AG04449 (cell line): Measurements from ENCODE around the gene SLC12A3.
A peak's percentile ranks its signal among the peaks of the same experiment; 100 is the strongest.

Source experiments
- CTCF ChIA-PET: fragments of 350-600 bp; formaldehyde crosslinking; extraction: SDS; loops from one replicate; lab custom pipeline; 2021; ENCODE audit warnings: antibody characterized with exemption; lab: Yijun Ruan, JAX
- POLR2A ChIA-PET: fragments of 400-600, 350-600 bp; formaldehyde crosslinking; extraction: SDS; loops from one replicate; lab custom pipeline; 2020; ENCODE audit warnings: antibody characterized with exemption, inconsistent platforms; lab: Yijun Ruan, JAX
- DNase-seq: peaks from one replicate; pipeline ENCODE4 v3.0.0-alpha.2; 2010; ENCODE audit warnings: low read depth, low spot score
- H3K4me3 ChIP-seq: 2 replicates; pipeline ENCODE4 v1.5.1; 2011; ENCODE audit warnings: low read depth, mild to moderate bottlenecking, control low read depth, low read length
- TF ChIP-seq, protein P1 (sequence below): IDR thresholded peaks from one replicate; pipeline ENCODE4 v1.5.1; 2011; ENCODE audit warnings: mild to moderate bottlenecking, moderate library complexity, low read length, control low read depth, inconsistent platforms; ENCODE audit not compliant: insufficient read depth; ENCODE audit errors: missing control alignments

SLC12A3 gene

GRCh38 chr16:56848029-56848936 lies 16.7 kb upstream of the SLC12A3 start:
- ChIA-PET CTCF (interaction anchor here (1.0 to 25.7 kb wide), 6 partner anchors 11 to 52 kb away, joined by 3 to 570 read pairs (median 6); partner anchors contain the start of gene SLC12A3), POLR2A (interaction anchor here (0.9 to 1.3 kb wide), 2 partner anchors 18 to 223 kb away, joined by 3 to 4 read pairs; partner anchors contain the start of gene MT1E)
- no peak for DNase-seq
- TF ChIP-seq, protein P1, sequence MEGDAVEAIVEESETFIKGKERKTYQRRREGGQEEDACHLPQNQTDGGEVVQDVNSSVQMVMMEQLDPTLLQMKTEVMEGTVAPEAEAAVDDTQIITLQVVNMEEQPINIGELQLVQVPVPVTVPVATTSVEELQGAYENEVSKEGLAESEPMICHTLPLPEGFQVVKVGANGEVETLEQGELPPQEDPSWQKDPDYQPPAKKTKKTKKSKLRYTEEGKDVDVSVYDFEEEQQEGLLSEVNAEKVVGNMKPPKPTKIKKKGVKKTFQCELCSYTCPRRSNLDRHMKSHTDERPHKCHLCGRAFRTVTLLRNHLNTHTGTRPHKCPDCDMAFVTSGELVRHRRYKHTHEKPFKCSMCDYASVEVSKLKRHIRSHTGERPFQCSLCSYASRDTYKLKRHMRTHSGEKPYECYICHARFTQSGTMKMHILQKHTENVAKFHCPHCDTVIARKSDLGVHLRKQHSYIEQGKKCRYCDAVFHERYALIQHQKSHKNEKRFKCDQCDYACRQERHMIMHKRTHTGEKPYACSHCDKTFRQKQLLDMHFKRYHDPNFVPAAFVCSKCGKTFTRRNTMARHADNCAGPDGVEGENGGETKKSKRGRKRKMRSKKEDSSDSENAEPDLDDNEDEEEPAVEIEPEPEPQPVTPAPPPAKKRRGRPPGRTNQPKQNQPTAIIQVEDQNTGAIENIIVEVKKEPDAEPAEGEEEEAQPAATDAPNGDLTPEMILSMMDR: no peak
- no peak overlapping the region for H3K4me3 ChIP-seq

DNA sequence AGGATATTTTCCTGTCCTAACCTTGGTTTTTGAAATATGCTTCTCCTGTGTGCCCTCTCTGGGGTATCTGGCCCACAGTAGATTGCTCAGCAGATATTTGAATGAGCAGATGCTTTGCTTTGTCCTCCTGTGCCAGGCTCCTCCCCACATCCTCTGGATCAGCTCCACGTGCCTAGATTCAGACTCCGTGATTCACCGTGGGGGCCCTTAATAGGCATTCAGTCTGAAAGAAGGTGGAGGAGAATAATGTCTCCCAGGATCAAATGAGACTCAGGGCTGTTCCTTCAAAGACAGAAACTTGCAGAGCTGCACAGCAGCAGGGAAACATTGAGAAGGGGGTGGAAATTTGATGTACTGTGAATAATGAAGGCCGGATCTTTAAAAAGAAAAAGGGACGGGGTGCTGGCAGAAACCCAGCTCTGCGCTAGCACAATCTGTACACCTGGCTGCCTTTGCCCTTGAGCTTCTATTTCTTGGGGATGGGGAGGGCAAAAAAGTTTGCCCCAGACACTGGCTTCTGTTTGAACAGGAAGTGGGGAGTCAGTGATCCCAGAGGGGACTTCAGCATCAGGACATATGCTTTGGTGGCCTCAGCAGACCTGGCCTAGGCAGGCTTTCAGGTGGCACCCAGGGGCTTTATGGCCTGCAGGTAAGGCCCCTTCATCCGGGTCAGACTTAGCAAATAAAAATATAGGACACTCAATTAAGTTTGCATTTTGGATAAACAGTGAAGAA lies 15.9 kb upstream of the SLC12A3 start:
- ChIA-PET POLR2A (interaction anchor here (0.9 to 2.5 kb wide), 3 partner anchors 19 to 224 kb away, joined by 3 to 10 read pairs (median 4); partner anchors contain the start of genes HERPUD1 and MT1E), CTCF (interaction anchor here (1.0 to 25.7 kb wide), 6 partner anchors 10 to 53 kb away, joined by 3 to 570 read pairs (median 8); partner anchors contain the start of gene SLC12A3)
- no peak for DNase-seq
- no peak overlapping the region for H3K4me3 ChIP-seq
- TF ChIP-seq, protein P1: no peak

GRCh38 chr16:56849690-56850680 lies 15.0 kb upstream of the SLC12A3 start:
- no peak overlapping the region for H3K4me3 ChIP-seq
- no peak for DNase-seq
- TF ChIP-seq, protein P1: no peak
- POLR2A ChIA-PET: interaction anchor here (2.5 kb wide), 1 partner anchor 82 kb away, joined by 10 read pairs; the partner anchor contains the start of gene HERPUD1
- CTCF ChIA-PET: interaction anchor here (0.9 to 25.7 kb wide), 7 partner anchors 8 to 61 kb away, joined by 3 to 570 read pairs (median 12); partner anchors contain the start of gene SLC12A3

DNA sequence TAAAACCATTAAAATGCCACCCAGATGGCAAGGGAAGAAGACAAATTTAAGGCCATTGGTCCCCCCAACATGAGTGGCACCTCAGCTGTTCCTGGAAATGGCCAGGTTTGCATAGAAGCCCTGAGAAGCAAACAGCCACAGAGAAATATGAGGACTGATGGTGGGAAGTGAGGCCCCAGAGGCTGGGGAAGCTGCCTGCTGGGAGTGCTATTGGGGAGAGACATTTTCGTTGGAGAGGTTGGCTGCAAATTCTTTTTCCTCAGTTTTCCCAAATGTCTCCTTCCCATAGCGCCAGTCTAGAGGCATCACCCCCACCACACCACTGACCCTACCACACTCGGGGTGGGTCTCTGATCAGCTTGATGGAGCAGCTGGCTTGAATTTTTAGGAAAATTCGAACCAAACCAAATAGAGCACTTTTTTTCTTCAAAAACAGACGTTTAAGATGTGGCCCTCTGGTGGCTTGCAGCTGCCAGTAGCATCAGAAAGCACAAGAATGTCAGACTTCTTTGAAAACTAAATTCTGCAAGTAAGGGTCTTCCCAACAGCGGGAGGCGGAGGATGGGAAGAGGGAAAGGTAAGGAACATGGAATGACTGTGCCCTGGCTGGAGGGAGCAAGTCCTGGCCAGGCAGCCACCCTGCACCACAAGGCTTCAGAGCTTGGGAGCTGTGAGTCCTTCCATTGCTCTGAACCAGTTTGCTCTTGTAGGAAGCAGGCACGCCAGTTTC lies 13.2 kb upstream of the SLC12A3 start:
- CTCF ChIA-PET: interaction anchor here (0.7 to 25.7 kb wide), 18 partner anchors 8 to 251 kb away, joined by 3 to 570 read pairs (median 4); partner anchors contain the start of gene SLC12A3
- TF ChIP-seq, protein P1: peak; percentile 52
- no peak overlapping the region for H3K4me3 ChIP-seq
- DNase-seq: no peak
- POLR2A ChIA-PET: interaction anchor here (0.6 to 2.5 kb wide), 3 partner anchors 22 to 99 kb away, joined by 3 to 10 read pairs (median 3); partner anchors contain the start of gene HERPUD1

DNA sequence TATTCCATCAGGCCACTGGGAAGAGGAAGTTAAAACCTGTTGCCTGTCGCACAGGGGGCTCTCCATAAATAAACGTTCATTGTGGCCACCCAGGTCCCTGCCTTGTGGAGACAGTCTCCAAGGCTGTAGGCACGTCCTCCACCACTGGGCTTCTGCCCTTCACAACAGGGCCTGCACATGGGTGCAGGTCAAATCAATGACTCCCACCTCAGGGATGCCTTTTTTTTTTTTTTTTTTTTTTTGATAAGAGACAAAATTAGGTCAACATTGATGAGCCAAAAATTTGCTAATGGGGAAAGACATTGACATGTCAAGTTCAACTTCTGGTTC lies 12.6 kb upstream of the SLC12A3 start:
- POLR2A ChIA-PET: no interaction called here
- H3K4me3 ChIP-seq: no peak overlapping the region
- TF ChIP-seq, protein P1: no peak
- CTCF ChIA-PET: interaction anchor here (0.7 to 25.7 kb wide), 13 partner anchors 8 to 126 kb away, joined by 3 to 570 read pairs (median 5); partner anchors contain the start of gene SLC12A3
- no peak for DNase-seq
